ENCODE measurements around the gene VARS2.

The VARS2 gene

DNA sequence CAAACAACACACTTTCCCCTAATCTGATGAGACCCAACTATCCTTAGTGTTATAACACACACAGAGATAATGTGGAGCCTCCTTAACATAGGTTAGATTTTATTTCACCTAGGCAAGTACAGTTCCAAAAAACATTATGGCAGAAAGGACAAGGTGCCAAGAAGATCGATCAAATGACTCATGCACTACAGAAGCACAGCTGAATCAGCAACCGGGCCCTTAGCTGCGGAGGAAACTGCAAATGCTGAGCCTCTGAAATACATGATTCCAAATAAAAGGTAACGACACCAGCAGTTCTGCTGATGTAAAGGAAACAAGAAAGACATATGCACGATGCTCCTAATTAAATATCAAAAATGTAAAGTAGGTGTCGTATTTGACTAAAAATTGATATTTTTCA is 49.6 kb downstream of the VARS2 start:
- H3K4me2 ChIP-seq (ENCODE audit: low read depth, low read length): no peak overlapping the region
- H3K9ac ChIP-seq (ENCODE audit: low read length): no peak overlapping the region
- no peaks in the 10 kb centered on the region for H3K79me2 ChIP-seq (ENCODE audit: low read length)
- no peaks in the 10 kb centered on the region for H4K20me1 ChIP-seq (ENCODE audit: insufficient read depth, low read length)
- H3K36me3 ChIP-seq (replicated peaks; ENCODE audit: insufficient read depth, low read length): no peaks in the 10 kb centered on the region
- H3K27me3 ChIP-seq (replicated peaks; ENCODE audit: insufficient read depth, low read length): no peaks in the 10 kb centered on the region
- peak overlapping the region; percentile 15; the same call in 1 of the 2 replicates for H3K27ac ChIP-seq (ENCODE audit: low read length)
- no peaks in the 10 kb centered on the region for H3F3A ChIP-seq (ENCODE audit: insufficient read depth, low read length)
- no peak for DNase-seq
- no peak overlapping the region for H2AFZ ChIP-seq (ENCODE audit: low read length)
- H3K4me3 ChIP-seq (ENCODE audit: low read length): no peak overlapping the region
- no peak for TF ChIP-seq EZH2phosphoT487 (IDR thresholded peaks at IDR 0.05; ENCODE audit: low read length)
- TF ChIP-seq EZH2 (optimal IDR thresholded peaks at IDR 0.05; ENCODE audit: low read depth, low read length): no peak
- TF ChIP-seq, protein P1, sequence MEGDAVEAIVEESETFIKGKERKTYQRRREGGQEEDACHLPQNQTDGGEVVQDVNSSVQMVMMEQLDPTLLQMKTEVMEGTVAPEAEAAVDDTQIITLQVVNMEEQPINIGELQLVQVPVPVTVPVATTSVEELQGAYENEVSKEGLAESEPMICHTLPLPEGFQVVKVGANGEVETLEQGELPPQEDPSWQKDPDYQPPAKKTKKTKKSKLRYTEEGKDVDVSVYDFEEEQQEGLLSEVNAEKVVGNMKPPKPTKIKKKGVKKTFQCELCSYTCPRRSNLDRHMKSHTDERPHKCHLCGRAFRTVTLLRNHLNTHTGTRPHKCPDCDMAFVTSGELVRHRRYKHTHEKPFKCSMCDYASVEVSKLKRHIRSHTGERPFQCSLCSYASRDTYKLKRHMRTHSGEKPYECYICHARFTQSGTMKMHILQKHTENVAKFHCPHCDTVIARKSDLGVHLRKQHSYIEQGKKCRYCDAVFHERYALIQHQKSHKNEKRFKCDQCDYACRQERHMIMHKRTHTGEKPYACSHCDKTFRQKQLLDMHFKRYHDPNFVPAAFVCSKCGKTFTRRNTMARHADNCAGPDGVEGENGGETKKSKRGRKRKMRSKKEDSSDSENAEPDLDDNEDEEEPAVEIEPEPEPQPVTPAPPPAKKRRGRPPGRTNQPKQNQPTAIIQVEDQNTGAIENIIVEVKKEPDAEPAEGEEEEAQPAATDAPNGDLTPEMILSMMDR (IDR thresholded peaks at IDR 0.05; ENCODE audit: low read length): no peak
- no peaks in the 10 kb centered on the region for H3K9me2 ChIP-seq (replicated peaks; ENCODE audit: insufficient read depth, low read length)
- peaks cover 8% of the 10 kb centered on the region; the same call in 1 of the 2 replicates for H3K4me1 ChIP-seq (ENCODE audit: low read length)
- no peaks in the 10 kb centered on the region for H3K9me3 ChIP-seq (replicated peaks; ENCODE audit: insufficient read depth, low read length)

DNA sequence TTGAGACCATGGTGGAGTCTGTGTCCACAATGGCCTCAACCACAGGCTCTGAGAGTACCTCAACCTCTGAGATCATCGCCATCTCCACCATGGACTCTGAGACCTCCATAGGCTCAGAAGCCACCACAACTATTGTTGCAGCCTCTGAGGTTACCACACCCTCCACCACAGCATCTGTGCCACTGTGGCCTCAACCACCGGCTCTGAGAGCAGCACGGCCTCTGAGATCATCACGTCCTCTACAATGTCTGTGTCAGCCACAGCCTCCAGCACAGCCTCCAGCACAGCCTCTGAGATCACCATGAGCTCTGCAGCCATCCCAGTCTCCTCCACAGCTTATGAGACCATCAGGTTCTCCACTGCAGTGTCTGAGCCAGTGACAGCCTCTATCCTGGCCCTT is 50.0 kb downstream of the VARS2 start:
- H3K4me2 ChIP-seq (ENCODE audit: low read depth, low read length): no peak overlapping the region
- peak overlapping the region; percentile 15; the same call in 1 of the 2 replicates for H3K27ac ChIP-seq (ENCODE audit: low read length)
- H3K9me3 ChIP-seq (replicated peaks; ENCODE audit: insufficient read depth, low read length): no peaks in the 10 kb centered on the region
- H3K4me1 ChIP-seq (ENCODE audit: low read length): peaks cover 8% of the 10 kb centered on the region; the same call in 1 of the 2 replicates
- H3K9ac ChIP-seq (ENCODE audit: low read length): no peak overlapping the region
- H4K20me1 ChIP-seq (ENCODE audit: insufficient read depth, low read length): no peaks in the 10 kb centered on the region
- H3K4me3 ChIP-seq (ENCODE audit: low read length): no peak overlapping the region
- no peaks in the 10 kb centered on the region for H3K36me3 ChIP-seq (replicated peaks; ENCODE audit: insufficient read depth, low read length)
- no peak for TF ChIP-seq EZH2 (optimal IDR thresholded peaks at IDR 0.05; ENCODE audit: low read depth, low read length)
- TF ChIP-seq, protein P1 (IDR thresholded peaks at IDR 0.05; ENCODE audit: low read length): no peak
- TF ChIP-seq EZH2phosphoT487 (IDR thresholded peaks at IDR 0.05; ENCODE audit: low read length): no peak
- H2AFZ ChIP-seq (ENCODE audit: low read length): no peak overlapping the region
- DNase-seq: no peak
- H3K79me2 ChIP-seq (ENCODE audit: low read length): no peaks in the 10 kb centered on the region
- H3F3A ChIP-seq (ENCODE audit: insufficient read depth, low read length): no peaks in the 10 kb centered on the region
- H3K27me3 ChIP-seq (replicated peaks; ENCODE audit: insufficient read depth, low read length): no peaks in the 10 kb centered on the region
- no peaks in the 10 kb centered on the region for H3K9me2 ChIP-seq (replicated peaks; ENCODE audit: insufficient read depth, low read length)

DNA sequence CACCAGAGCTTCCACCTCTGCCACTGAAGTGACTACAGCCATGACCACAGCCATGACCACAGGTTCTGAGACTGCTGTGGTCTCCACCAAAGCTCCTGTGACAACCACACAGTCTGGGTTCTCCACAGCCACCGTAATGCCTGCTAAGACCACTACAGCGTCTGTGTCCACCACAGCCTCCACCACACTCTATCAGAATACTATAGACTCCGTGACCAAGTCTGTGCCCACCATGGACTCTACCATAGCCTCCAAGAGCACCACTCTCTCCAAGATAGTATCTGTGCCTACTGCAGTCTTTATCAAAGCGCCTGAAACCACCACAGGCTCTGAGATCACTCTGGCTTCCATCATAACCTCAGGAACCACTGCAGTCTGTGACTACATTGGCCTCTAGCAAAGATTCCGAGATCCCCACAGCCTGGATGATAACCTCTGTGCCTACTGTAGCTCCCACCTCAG is 51.1 kb downstream of the VARS2 start:
- Histone ChIP-seq H3K27me3 (replicated peaks; ENCODE audit: insufficient read depth, low read length) (no peaks in the 10 kb centered on the region), H3K27ac (ENCODE audit: low read length) (no peak overlapping the region), H3K4me1 (ENCODE audit: low read length) (peaks cover 8% of the 10 kb centered on the region; the same call in 1 of the 2 replicates), H3K9me3 (replicated peaks; ENCODE audit: insufficient read depth, low read length) (no peaks in the 10 kb centered on the region), H3K4me2 (ENCODE audit: low read depth, low read length) (no peak overlapping the region), H3K9ac (ENCODE audit: low read length) (no peak overlapping the region), H2AFZ (ENCODE audit: low read length) (no peak overlapping the region), H3K9me2 (replicated peaks; ENCODE audit: insufficient read depth, low read length) (no peaks in the 10 kb centered on the region), H3K36me3 (replicated peaks; ENCODE audit: insufficient read depth, low read length) (no peaks in the 10 kb centered on the region), H3F3A (ENCODE audit: insufficient read depth, low read length) (no peaks in the 10 kb centered on the region), H3K79me2 (ENCODE audit: low read length) (no peaks in the 10 kb centered on the region), H4K20me1 (ENCODE audit: insufficient read depth, low read length) (no peaks in the 10 kb centered on the region), H3K4me3 (ENCODE audit: low read length) (no peak overlapping the region)
- TF ChIP-seq EZH2 (optimal IDR thresholded peaks at IDR 0.05; ENCODE audit: low read depth, low read length) (no peak), EZH2phosphoT487 (IDR thresholded peaks at IDR 0.05; ENCODE audit: low read length) (no peak)
- TF ChIP-seq, protein P1 (IDR thresholded peaks at IDR 0.05; ENCODE audit: low read length): no peak
- no peak for DNase-seq

Data from MM.1S (cell line).